A549 (cell line): Measurements from ENCODE around the gene TPRG1.

Experiments
- CTCF ChIP-seq: fragments of >200 bp; sonication (Bioruptor Twin); formaldehyde crosslinking; IDR thresholded peaks from 3 replicates; pipeline ENCODE4 v1.5.1; 2016
- RAD21 ChIP-seq, 2 experiments: fragments of >200 bp in 1 of 2; sonication (Bioruptor Twin) in 1 of 2; formaldehyde crosslinking in 1 of 2; IDR thresholded peaks in 1 of 2; conservative IDR thresholded peaks in 1 of 2; 2 replicates in 1 of 2; 3 replicates in 1 of 2; pipeline ENCODE4 v1.6.1; 2012 to 2018; ENCODE audit warnings: inconsistent platforms in 1 of 2

- no peak for TF ChIP-seq CTCF
- TF ChIP-seq RAD21 (conservative IDR thresholded peaks at IDR 0.05 in 1 of 2, IDR thresholded peaks at IDR 0.05 in 1 of 2): no peak
Observed at GRCh38 chr3:189355115-189355480, 183.3 kb downstream of the TPRG1 start.
